ENCODE results near the gene USP13. TPM values are rescaled to one million over a fixed set of nuclear protein-coding genes. Genes with fewer than 3 reads are reported as not detected.

Gene USP13
- total and polyA plus RNA-seq, 10 of the 15 experiments (the other 5 are each of a cell fraction or from before 2014, with no cell fraction given): 3.2 to 20.8 (median 9.0) TPM

DNA sequence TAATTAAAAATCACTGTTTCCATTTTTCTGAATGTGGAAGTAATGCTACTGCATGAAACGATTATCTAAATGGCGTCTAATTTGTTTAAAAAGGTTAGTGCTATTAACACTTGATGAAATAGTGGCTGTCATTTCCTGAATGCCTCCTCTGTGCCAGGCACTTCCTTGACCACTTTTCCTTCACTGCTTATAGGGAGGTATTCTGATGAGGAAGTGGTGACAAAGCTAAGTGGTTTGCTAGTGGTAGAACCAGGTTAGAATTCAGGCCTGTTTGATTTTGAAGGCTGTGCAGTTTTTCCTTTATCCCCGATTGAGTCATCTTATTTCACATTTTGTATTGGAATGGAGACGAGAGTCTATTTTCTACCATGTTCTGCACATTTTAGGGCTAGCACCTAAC is 119.0 kb downstream of the USP13 start:
- Histone ChIP-seq H2AFZ (ENCODE audit: control insufficient read depth, low read depth, low read length) (no peak overlapping the region), H3K4me2 (ENCODE audit: control insufficient read depth, insufficient read depth) (no peak overlapping the region), H3K4me1 (ENCODE audit: control insufficient read depth, insufficient read depth, low read length) (no peaks in the 10 kb centered on the region), H3K9ac (ENCODE audit: control insufficient read depth, insufficient read depth, low read length) (no peak overlapping the region), H3K36me3 (ENCODE audit: control insufficient read depth in 2 of 2, insufficient read depth in 2 of 2, low read length in 1 of 2) (peaks cover 1 to 16% of the 10 kb centered on the region in 2 experiments), H3K79me2 (ENCODE audit: control insufficient read depth, insufficient read depth, low read length) (no peaks in the 10 kb centered on the region), H4K20me1 (ENCODE audit: control insufficient read depth, insufficient read depth) (no peaks in the 10 kb centered on the region), H3K4me3 (no peak overlapping the region), H3K27me3 (replicated peaks in 1 of 2; ENCODE audit: control insufficient read depth in 2 of 2, insufficient read depth in 2 of 2, low read length in 1 of 2) (no peaks in the 10 kb centered on the region), H3K9me3 (replicated peaks; ENCODE audit: control insufficient read depth, insufficient read depth, low read length) (peaks cover 1% of the 10 kb centered on the region; the same call in 2 of the 3 replicates), H3K27ac (ENCODE audit: control insufficient read depth, insufficient read depth) (no peak overlapping the region)
- FAIRE-seq (no peak), ATAC-seq (no peak), DNase-seq (ENCODE audit: low read depth, low spot score) (no peak)
- in situ Hi-C loops (cut with MboI): no loop called here
- WGBS (ENCODE audit: insufficient coverage, insufficient replicate concordance, low lambda C conversion rate, missing lambda C conversion rate): 98% methylated on average over 4 of the region's 4 CpGs
- intact Hi-C loops (cut with micrococcal nuclease; ENCODE audit: unreplicated experiment): no loop called here
- ChIA-PET CTCF (interaction anchor here (2.3 kb wide), 1 partner anchor 40 kb away, joined by 6 read pairs; no protein-coding TSS in a partner anchor), RAD21 (ENCODE audit: unreplicated experiment) (interaction anchor here (0.6 kb wide), 1 partner anchor 150 kb away, joined by 3 read pairs; no protein-coding TSS in a partner anchor), POLR2A (no interaction called here), SMC1A (ENCODE audit: uncharacterized antibody, unreplicated experiment) (interaction anchor here (0.5 to 1.3 kb wide), 2 partner anchors 22 to 24 kb away, joined by 3 read pairs; no protein-coding TSS in a partner anchor)
- TF ChIP-seq TBL1XR1 (IDR thresholded peaks at IDR 0.05; ENCODE audit: low read depth, low read length) (no peak), STAT3 (IDR thresholded peaks at IDR 0.05; ENCODE audit: low read depth, low read length) (no peak), NBN (IDR thresholded peaks at IDR 0.05) (no peak), SRF (IDR thresholded peaks at IDR 0.05; ENCODE audit: low read depth in 2 of 2, low read length in 2 of 2) (no peak), MTA2 (IDR thresholded peaks at IDR 0.05; ENCODE audit: low read depth) (no peak), RELA (IDR thresholded peaks at IDR 0.05; ENCODE audit: borderline replicate concordance, partially characterized antibody) (no peak), NFIC (IDR thresholded peaks at IDR 0.05; ENCODE audit: low read depth, low read length) (no peak)
- TF ChIP-seq, protein P1, sequence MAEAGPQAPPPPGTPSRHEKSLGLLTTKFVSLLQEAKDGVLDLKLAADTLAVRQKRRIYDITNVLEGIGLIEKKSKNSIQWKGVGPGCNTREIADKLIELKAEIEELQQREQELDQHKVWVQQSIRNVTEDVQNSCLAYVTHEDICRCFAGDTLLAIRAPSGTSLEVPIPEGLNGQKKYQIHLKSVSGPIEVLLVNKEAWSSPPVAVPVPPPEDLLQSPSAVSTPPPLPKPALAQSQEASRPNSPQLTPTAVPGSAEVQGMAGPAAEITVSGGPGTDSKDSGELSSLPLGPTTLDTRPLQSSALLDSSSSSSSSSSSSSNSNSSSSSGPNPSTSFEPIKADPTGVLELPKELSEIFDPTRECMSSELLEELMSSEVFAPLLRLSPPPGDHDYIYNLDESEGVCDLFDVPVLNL (IDR thresholded peaks at IDR 0.05; ENCODE audit: low read depth, low read length): no peak
- TF ChIP-seq, protein P2, sequence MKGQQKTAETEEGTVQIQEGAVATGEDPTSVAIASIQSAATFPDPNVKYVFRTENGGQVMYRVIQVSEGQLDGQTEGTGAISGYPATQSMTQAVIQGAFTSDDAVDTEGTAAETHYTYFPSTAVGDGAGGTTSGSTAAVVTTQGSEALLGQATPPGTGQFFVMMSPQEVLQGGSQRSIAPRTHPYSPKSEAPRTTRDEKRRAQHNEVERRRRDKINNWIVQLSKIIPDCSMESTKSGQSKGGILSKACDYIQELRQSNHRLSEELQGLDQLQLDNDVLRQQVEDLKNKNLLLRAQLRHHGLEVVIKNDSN (IDR thresholded peaks at IDR 0.05; ENCODE audit: borderline replicate concordance, extremely low read length, insufficient read depth, low read depth, low read length): no peak
- TF ChIP-seq, protein P3, sequence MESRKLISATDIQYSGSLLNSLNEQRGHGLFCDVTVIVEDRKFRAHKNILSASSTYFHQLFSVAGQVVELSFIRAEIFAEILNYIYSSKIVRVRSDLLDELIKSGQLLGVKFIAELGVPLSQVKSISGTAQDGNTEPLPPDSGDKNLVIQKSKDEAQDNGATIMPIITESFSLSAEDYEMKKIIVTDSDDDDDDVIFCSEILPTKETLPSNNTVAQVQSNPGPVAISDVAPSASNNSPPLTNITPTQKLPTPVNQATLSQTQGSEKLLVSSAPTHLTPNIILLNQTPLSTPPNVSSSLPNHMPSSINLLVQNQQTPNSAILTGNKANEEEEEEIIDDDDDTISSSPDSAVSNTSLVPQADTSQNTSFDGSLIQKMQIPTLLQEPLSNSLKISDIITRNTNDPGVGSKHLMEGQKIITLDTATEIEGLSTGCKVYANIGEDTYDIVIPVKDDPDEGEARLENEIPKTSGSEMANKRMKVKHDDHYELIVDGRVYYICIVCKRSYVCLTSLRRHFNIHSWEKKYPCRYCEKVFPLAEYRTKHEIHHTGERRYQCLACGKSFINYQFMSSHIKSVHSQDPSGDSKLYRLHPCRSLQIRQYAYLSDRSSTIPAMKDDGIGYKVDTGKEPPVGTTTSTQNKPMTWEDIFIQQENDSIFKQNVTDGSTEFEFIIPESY (IDR thresholded peaks at IDR 0.05): no peak
- BruUV-seq (replicated peaks): no TSS peak
